ENCODE data around the gene CERS1. TPM values are rescaled to one million over a fixed set of nuclear protein-coding genes. Genes with fewer than 3 reads are reported as not detected.

The CERS1 gene
- total RNA-seq, 4 donors from 2014 or later, result 0.39 to 0.57 TPM; not detected in 2

- 15 to 17% methylated on average over 18 of the region's 18 CpGs for WGBS, 2 donors
- DNase-seq (ENCODE audit: low spot score in 2 of 2), result no peak
- H3K4me3 ChIP-seq (ENCODE audit: low read depth, poor library complexity, severe bottlenecking), result no peak overlapping the region
- intact Hi-C loops (cut with DNase I; ENCODE audit: low total_unique reads), result no loop called here
- TF ChIP-seq POLR2A (IDR thresholded peaks at IDR 0.05) (no peak), CTCF (IDR thresholded peaks at IDR 0.05) (no peak)
These were observed 61.9 kb downstream of the CERS1 start for GRCh38 chr19:18833849-18834643.

- 4% methylated on average over 6 to 9 of the region's 9 CpGs for WGBS, 2 donors
- DNase-seq (ENCODE audit: low spot score in 2 of 2), result no peak
- intact Hi-C loops (cut with DNase I; ENCODE audit: low total_unique reads), result no loop called here
- peak overlapping the region; percentile 79 for H3K4me3 ChIP-seq (ENCODE audit: low read depth, poor library complexity, severe bottlenecking)
- TF ChIP-seq POLR2A (IDR thresholded peaks at IDR 0.05) (no peak), CTCF (IDR thresholded peaks at IDR 0.05) (no peak)
These were observed 62.8 kb downstream of the CERS1 start for GRCh38 chr19:18833141-18833476.

- intact Hi-C loops (cut with DNase I; ENCODE audit: low total_unique reads), result no loop called here
- no peak for TF ChIP-seq CTCF (IDR thresholded peaks at IDR 0.05)
- TF ChIP-seq POLR2A (IDR thresholded peaks at IDR 0.05), result no peak
- 1% methylated on average over 39 of the region's 69 CpGs for WGBS, 2 donors
- H3K4me3 ChIP-seq (ENCODE audit: low read depth, poor library complexity, severe bottlenecking), result peak overlapping the region; percentile 79
- DNase-seq (ENCODE audit: low spot score in 2 of 2), result no peak
These were observed 63.4 kb downstream of the CERS1 start for GRCh38 chr19:18832306-18833140.

GRCh38 chr19:18831524-18832305 lies 64.2 kb downstream of the CERS1 start, which contains the start of gene UPF1:
TSS of gene UPF1 (plus strand) at chr19:18831959. CDS start at chr19:18832210, 251 bp downstream.
- WGBS, 2 donors, result 0 to 1% methylated on average over 13 to 66 of the region's 96 CpGs
- peak; percentile 87 to 97 for DNase-seq (ENCODE audit: low spot score in 2 of 2)
- intact Hi-C loops (cut with DNase I; ENCODE audit: low total_unique reads), result no loop called here
- TF ChIP-seq POLR2A (IDR thresholded peaks at IDR 0.05) (peak in 1 of 2 donors; percentile 73), CTCF (IDR thresholded peaks at IDR 0.05) (no peak)
- H3K4me3 ChIP-seq (ENCODE audit: low read depth, poor library complexity, severe bottlenecking), result peak within 1 kb of the TSS; percentile 79

- TF ChIP-seq POLR2A (IDR thresholded peaks at IDR 0.05) (no peak), CTCF (IDR thresholded peaks at IDR 0.05) (no peak)
- no peak overlapping the region for H3K4me3 ChIP-seq (ENCODE audit: low read depth, poor library complexity, severe bottlenecking)
- 87 to 90% methylated on average over 2 of the region's 2 CpGs for WGBS, 2 donors
- intact Hi-C loops (cut with DNase I; ENCODE audit: low total_unique reads), result no loop called here
- DNase-seq (ENCODE audit: low spot score in 2 of 2), result no peak
These were observed 65.5 kb downstream of the CERS1 start for GRCh38 chr19:18830488-18830887.
